Ovary (tissue), 3 donors: Measurements from ENCODE around the gene PRDM7.

Experiments
- EP300 ChIP-seq: sonication (generic); formaldehyde crosslinking; IDR thresholded peaks from one replicate; pipeline ENCODE4 v1.6.1; 2017; ENCODE audit warnings: antibody characterized with exemption
- POLR2A ChIP-seq: fragments of 450-650 bp; IDR thresholded peaks from one replicate; pipeline ENCODE4 v1.6.1; 2017; ENCODE audit warnings: antibody characterized with exemption, mild to moderate bottlenecking, moderate library complexity
- TF ChIP-seq, protein P1 (sequence below), 3 donors: fragments of 450-650 bp in 2 of 3; fragments of 200-600 bp in 1 of 3; IDR thresholded peaks; one replicate each; pipeline versions ENCODE4 v1.5.1 to v1.8.0; 2016 to 2022; ENCODE audit warnings: antibody characterized with exemption in 3 of 3, mild to moderate bottlenecking in 1 of 3
- donor health status: DM: no; HTN: no; CAD: no.

DNA sequence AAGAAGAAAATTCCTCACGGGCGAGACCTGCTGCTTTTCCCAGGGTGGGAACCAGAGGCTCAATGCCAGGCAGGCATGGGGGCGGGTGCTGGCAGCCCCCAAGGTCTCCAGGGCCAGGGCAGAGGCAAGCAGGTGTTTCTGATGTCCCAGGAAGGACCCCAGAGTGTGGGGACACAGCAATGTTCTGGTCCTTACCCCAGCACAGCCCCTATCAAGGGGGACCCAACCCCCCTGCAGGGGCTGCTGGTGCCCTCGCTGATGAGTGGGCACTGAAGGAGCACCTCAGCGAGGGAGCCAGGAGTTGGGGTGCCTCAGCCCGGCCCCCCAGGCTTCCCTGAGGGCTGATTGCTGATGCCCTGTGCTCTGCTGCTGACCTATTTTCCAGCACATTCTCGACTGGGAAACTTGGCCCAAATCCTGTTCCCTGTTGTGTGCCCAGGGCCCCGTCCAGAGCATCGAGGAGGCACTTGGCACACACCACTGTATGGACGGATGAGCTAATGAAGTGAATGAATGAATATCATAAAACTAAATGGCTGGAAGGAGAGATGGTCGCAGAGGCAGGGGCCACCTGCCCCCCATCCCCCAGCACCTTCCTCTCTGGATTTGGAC, 60.7 kb downstream of the PRDM7 start:
- TF ChIP-seq, protein P1, sequence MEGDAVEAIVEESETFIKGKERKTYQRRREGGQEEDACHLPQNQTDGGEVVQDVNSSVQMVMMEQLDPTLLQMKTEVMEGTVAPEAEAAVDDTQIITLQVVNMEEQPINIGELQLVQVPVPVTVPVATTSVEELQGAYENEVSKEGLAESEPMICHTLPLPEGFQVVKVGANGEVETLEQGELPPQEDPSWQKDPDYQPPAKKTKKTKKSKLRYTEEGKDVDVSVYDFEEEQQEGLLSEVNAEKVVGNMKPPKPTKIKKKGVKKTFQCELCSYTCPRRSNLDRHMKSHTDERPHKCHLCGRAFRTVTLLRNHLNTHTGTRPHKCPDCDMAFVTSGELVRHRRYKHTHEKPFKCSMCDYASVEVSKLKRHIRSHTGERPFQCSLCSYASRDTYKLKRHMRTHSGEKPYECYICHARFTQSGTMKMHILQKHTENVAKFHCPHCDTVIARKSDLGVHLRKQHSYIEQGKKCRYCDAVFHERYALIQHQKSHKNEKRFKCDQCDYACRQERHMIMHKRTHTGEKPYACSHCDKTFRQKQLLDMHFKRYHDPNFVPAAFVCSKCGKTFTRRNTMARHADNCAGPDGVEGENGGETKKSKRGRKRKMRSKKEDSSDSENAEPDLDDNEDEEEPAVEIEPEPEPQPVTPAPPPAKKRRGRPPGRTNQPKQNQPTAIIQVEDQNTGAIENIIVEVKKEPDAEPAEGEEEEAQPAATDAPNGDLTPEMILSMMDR (IDR thresholded peaks at IDR 0.05) = no peak
- no peak for TF ChIP-seq POLR2A
- TF ChIP-seq EP300 = no peak
